IMR-90 (cell line): Measurements from ENCODE around the gene GATA6.

ENCODE experiments used
- CEBPB ChIP-seq: IDR thresholded peaks from 2 replicates; pipeline ENCODE4 v1.6.1; 2012; ENCODE audit warnings: low read depth, low read length, improper control_type of control experiment
- CTCF ChIP-seq: conservative IDR thresholded peaks from 2 replicates; pipeline ENCODE4 v1.5.1; 2012; ENCODE audit warnings: mild to moderate bottlenecking, low read depth, low read length, improper control_type of control experiment
- MAFK ChIP-seq: IDR thresholded peaks from 2 replicates; pipeline ENCODE4 v1.6.1; 2012; ENCODE audit warnings: low read depth, low read length, improper control_type of control experiment
- MAZ ChIP-seq: IDR thresholded peaks from 2 replicates; pipeline ENCODE4 v1.6.1; 2012; ENCODE audit warnings: low read depth, mild to moderate bottlenecking, low read length, improper control_type of control experiment, moderate library complexity, borderline replicate concordance
- MXI1 ChIP-seq: IDR thresholded peaks from 2 replicates; pipeline ENCODE4 v1.6.1; 2012; ENCODE audit warnings: low read depth, mild to moderate bottlenecking, low read length, moderate library complexity, borderline replicate concordance
- POLR2A ChIP-seq: IDR thresholded peaks from 2 replicates; pipeline ENCODE4 v1.6.1; 2012; ENCODE audit warnings: mild to moderate bottlenecking, low read depth, low read length
- RAD21 ChIP-seq: IDR thresholded peaks from 2 replicates; pipeline ENCODE4 v1.6.1; 2012; ENCODE audit warnings: low read length, improper control_type of control experiment
- RFX5 ChIP-seq: IDR thresholded peaks from 2 replicates; pipeline ENCODE4 v1.8.0; 2012; ENCODE audit warnings: low read depth, mild to moderate bottlenecking, low read length, moderate library complexity
- SMC3 ChIP-seq: fragments of 150-350 bp; IDR thresholded peaks from 2 replicates; pipeline ENCODE4 v1.6.1; 2016; ENCODE audit warnings: low read depth, mild to moderate bottlenecking, antibody characterized with exemption, low read length, moderate library complexity
- USF2 ChIP-seq: fragments of 150-350 bp; IDR thresholded peaks from 2 replicates; pipeline ENCODE4 v1.6.1; 2017; ENCODE audit warnings: mild to moderate bottlenecking, antibody characterized with exemption, low read length, low read depth

- TF ChIP-seq CTCF (no peak), USF2 (no peak), MXI1 (no peak), POLR2A (no peak), RAD21 (no peak), CEBPB (no peak), MAZ (no peak), MAFK (no peak), RFX5 (no peak), SMC3 (no peak)
Observed at GRCh38 chr18:22238036-22238435, 68.6 kb downstream of the GATA6 start.
